Testis (tissue), 2 donors: ENCODE data around the gene CLCA2.

Experiments
- POLR2A ChIP-seq: fragments of 450-650 bp; IDR thresholded peaks from one replicate; pipeline ENCODE4 v1.6.1; 2017; ENCODE audit warnings: antibody characterized with exemption, mild to moderate bottlenecking, moderate library complexity
- TF ChIP-seq, protein P1 (sequence below), 3 experiments: fragments of 450-650 bp in 2 of 3; fragments of 200-600 bp in 1 of 3; sonication (generic) in 1 of 3; IDR thresholded peaks; one replicate each; pipeline ENCODE4 v1.5.1; 2016 to 2019; ENCODE audit warnings: antibody characterized with exemption in 3 of 3, mild to moderate bottlenecking in 2 of 3, moderate library complexity in 1 of 3

DNA sequence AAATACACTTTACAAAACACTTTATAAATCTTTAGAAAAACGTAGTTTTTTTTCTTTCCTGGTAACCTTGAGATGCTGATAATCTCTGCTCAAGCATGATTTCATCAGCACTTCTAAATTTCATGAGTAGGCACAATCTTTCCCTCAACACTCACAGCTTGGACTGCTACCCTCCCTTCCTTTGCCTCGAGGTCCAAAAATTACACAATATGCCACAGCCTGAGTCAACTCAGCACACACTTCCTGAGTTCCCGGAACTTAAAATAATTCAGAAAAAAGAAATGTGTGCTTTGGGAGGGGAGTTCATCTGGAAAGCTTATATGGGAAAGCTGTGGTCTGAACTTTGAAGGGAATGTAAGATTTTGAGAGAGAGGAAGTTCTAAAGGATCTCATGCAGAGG lies 5.9 kb downstream of the CLCA2 start:
- TF ChIP-seq, protein P1, sequence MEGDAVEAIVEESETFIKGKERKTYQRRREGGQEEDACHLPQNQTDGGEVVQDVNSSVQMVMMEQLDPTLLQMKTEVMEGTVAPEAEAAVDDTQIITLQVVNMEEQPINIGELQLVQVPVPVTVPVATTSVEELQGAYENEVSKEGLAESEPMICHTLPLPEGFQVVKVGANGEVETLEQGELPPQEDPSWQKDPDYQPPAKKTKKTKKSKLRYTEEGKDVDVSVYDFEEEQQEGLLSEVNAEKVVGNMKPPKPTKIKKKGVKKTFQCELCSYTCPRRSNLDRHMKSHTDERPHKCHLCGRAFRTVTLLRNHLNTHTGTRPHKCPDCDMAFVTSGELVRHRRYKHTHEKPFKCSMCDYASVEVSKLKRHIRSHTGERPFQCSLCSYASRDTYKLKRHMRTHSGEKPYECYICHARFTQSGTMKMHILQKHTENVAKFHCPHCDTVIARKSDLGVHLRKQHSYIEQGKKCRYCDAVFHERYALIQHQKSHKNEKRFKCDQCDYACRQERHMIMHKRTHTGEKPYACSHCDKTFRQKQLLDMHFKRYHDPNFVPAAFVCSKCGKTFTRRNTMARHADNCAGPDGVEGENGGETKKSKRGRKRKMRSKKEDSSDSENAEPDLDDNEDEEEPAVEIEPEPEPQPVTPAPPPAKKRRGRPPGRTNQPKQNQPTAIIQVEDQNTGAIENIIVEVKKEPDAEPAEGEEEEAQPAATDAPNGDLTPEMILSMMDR (IDR thresholded peaks at IDR 0.05): no peak
- no peak for TF ChIP-seq POLR2A
